K562 (cell line): ENCODE results near the gene PRPF6. TPM values are rescaled to one million over a fixed set of nuclear protein-coding genes. Genes with fewer than 3 reads are reported as not detected.
A peak's percentile ranks its signal among the peaks of the same experiment; 100 is the strongest.

Experiments
- CREB3L1 ChIP-seq: fragments of 450-650 bp; IDR thresholded peaks from 2 replicates; pipeline ENCODE4 v1.6.1; 2014; ENCODE audit warnings: low read depth, mild to moderate bottlenecking, moderate library complexity, borderline replicate concordance
- CTBP1 ChIP-seq: fragments of 450-650 bp; IDR thresholded peaks from 2 replicates; pipeline ENCODE4 v1.6.1; 2016; ENCODE audit warnings: borderline replicate concordance
- ELF4 ChIP-seq: fragments of 450-650 bp; formaldehyde crosslinking; IDR thresholded peaks from 2 replicates; pipeline ENCODE4 v1.4.0; 2022; ENCODE audit warnings: missing genetic modification characterization
- ERF ChIP-seq: fragments of 450-650 bp; formaldehyde crosslinking; IDR thresholded peaks from 2 replicates; pipeline ENCODE4 v1.4.0; 2020; ENCODE audit warnings: mild to moderate bottlenecking, mixed read lengths
- FOXP4 ChIP-seq: sonication (generic); formaldehyde crosslinking; IDR thresholded peaks from 2 replicates; pipeline ENCODE4 v1.8.0; 2022; ENCODE audit warnings: mild to moderate bottlenecking, missing genetic modification reagents, borderline replicate concordance
- GABPB1 ChIP-seq: sonication (generic); formaldehyde crosslinking; IDR thresholded peaks from 2 replicates; pipeline ENCODE4 v1.8.0; 2022; ENCODE audit warnings: mild to moderate bottlenecking, missing genetic modification reagents
- HLTF ChIP-seq: fragments of 450-650 bp; IDR thresholded peaks from 2 replicates; pipeline ENCODE4 v1.6.1; 2016
- JUN ChIP-seq, 2 experiments: sonication (generic) in 1 of 2; formaldehyde crosslinking in 1 of 2; IDR thresholded peaks; 2 replicates each; pipeline versions ENCODE4 v1.6.1 to v1.8.0; 2012 to 2022; ENCODE audit warnings: borderline replicate concordance in 2 of 2, mild to moderate bottlenecking in 2 of 2, improper control_type of control experiment in 1 of 2, low read depth in 1 of 2, low read length in 1 of 2, missing genetic modification reagents in 1 of 2
- MTF1 ChIP-seq: fragments of 250-450 bp; sonication (Bioruptor Pico); IDR thresholded peaks from 2 replicates; pipeline ENCODE4 v1.9.0; 2021; ENCODE audit warnings: moderate library complexity, mild to moderate bottlenecking, inconsistent platforms, borderline replicate concordance
- NEUROD1 ChIP-seq: fragments of 150-350 bp; IDR thresholded peaks from 2 replicates; pipeline ENCODE4 v1.6.1; 2014; ENCODE audit warnings: borderline replicate concordance, low read length, low read depth; ENCODE audit not compliant: partially characterized antibody
- NFRKB ChIP-seq: fragments of 450-650 bp; IDR thresholded peaks from 2 replicates; pipeline ENCODE4 v1.6.1; 2016; ENCODE audit warnings: low read depth
- NR4A1 ChIP-seq, 2 experiments: fragments of 250-450 bp in 1 of 2; fragments of 450-650 bp in 1 of 2; sonication (Bioruptor Pico) in 1 of 2; IDR thresholded peaks; 2 replicates each; pipeline versions ENCODE4 v1.4.0 to v1.6.1; 2016 to 2020; ENCODE audit warnings: mild to moderate bottlenecking in 2 of 2, missing compliant biosample characterization in 1 of 2, missing genetic modification characterization in 1 of 2, moderate library complexity in 1 of 2
- POLR2AphosphoS5 ChIP-seq: IDR thresholded peaks from 2 replicates; pipeline ENCODE4 v1.6.1; 2011; ENCODE audit warnings: mild to moderate bottlenecking, low read depth, low read length, moderate library complexity; ENCODE audit not compliant: control insufficient read depth, insufficient read depth
- SMARCC2 ChIP-seq: fragments of 450-650 bp; IDR thresholded peaks from 2 replicates; pipeline ENCODE4 v1.6.1; 2017; ENCODE audit warnings: antibody characterized with exemption, moderate library complexity, mild to moderate bottlenecking, low read depth
- SP1 ChIP-seq: sonication (generic); formaldehyde crosslinking; IDR thresholded peaks from 2 replicates; pipeline ENCODE4 v1.8.1; 2022; ENCODE audit warnings: mild to moderate bottlenecking, missing genetic modification reagents
- XRCC5 ChIP-seq: fragments of 200-400 bp; formaldehyde crosslinking; IDR thresholded peaks from 2 replicates; pipeline ENCODE4 v1.6.1; 2017; ENCODE audit warnings: low read depth, mild to moderate bottlenecking, low read length
- ZFX ChIP-seq: sonication (generic); formaldehyde crosslinking; IDR thresholded peaks from 2 replicates; pipeline ENCODE4 v1.8.0; 2022; ENCODE audit warnings: mild to moderate bottlenecking, missing genetic modification reagents, moderate library complexity
- ZNF696 ChIP-seq: fragments of 250-450 bp; sonication (Bioruptor Pico); conservative IDR thresholded peaks from 2 replicates; pipeline ENCODE4 v1.4.0; 2020; ENCODE audit warnings: mild to moderate bottlenecking, moderate library complexity
- polyA plus RNA-seq, 8 experiments: library from polyadenylated mRNA; depleted of rRNA in 4 of 8; stranded (reverse) in 5 of 8; unstranded in 3 of 8; fragments of >200 nt; fragmentation: Nextera tagmentation in 2 of 8; fragmentation: Illumina TruSeq in 1 of 8; extraction: Ambion mirVana in 2 of 8; extraction: Trizol in 1 of 8; gene quantifications; 2 replicates each; pipeline versions ENCODE4 v1.2.1 to v1.2.3, GENCODE V29; 2011 to 2014; ENCODE audit warnings: inconsistent platforms in 1 of 8, missing spikeins in 1 of 8
- total RNA-seq, 7 experiments: library from RNA; depleted of rRNA in 6 of 7; stranded (reverse); fragments of >200 nt in 6 of 7; fragmentation: Illumina TruSeq in 2 of 7; extraction: Trizol in 2 of 7; gene quantifications; 2 replicates each; pipeline versions ENCODE4 v1.2.1 to v1.2.3, GENCODE V29; 2011 to 2021; ENCODE audit warnings: low replicate concordance in 1 of 7
- TF ChIP-seq, protein P1 (sequence below): sonication (generic); formaldehyde crosslinking; IDR thresholded peaks from 2 replicates; pipeline ENCODE4 v1.8.0; 2022; ENCODE audit warnings: mild to moderate bottlenecking, low read depth, missing genetic modification reagents
- TF ChIP-seq, protein P2 (sequence below): fragments of 250-450 bp; sonication (Bioruptor Pico); IDR thresholded peaks from 2 replicates; pipeline ENCODE4 v1.4.0; 2020; ENCODE audit warnings: mild to moderate bottlenecking

The PRPF6 gene
- total and polyA plus RNA-seq, 9 of the 15 experiments (the other 6 are each of a cell fraction or from before 2014, with no cell fraction given): 4.2 to 83.2 (median 59.9) TPM

DNA sequence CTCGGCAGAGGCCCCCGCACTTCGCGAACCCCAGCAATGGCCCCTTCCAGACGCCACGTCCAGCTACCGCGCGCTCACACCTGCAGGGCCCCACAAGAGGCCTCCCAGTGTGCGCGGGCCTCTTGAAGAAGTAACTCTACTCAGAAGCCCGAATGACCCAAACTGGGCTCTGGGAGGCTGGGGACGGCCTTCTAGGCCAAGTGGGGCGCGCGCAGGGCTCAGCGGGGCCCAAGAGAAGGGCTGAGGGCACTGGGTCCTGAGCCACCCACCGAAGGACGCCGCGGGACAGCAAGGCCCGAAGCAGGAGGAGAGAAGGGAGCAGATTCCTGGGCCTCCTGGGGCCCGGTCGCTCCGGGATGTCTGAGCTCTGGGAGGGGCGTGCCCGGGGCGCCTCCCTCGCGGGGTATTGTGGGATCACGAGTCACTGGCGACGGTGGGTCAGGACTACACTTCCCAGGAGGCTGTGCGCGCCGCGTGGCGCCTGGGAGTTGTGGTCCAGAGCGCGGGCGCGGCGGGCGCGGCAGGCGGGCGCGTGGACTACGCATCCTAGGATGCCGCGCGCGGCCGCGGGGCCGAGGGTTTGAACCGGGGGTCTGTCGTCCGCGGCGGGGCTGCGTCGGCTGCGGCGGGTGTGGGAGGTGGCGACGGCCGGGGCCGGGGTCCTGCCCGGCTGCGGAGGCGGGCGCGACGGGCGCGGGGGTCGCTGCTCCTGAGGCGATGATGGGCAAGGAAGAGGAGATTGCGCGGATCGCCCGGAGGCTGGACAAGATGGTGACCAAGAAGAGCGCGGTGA, 81.9 kb downstream of the PRPF6 start, which contains the start of gene TCEA2 (continued):
- TF ChIP-seq, protein P1, sequence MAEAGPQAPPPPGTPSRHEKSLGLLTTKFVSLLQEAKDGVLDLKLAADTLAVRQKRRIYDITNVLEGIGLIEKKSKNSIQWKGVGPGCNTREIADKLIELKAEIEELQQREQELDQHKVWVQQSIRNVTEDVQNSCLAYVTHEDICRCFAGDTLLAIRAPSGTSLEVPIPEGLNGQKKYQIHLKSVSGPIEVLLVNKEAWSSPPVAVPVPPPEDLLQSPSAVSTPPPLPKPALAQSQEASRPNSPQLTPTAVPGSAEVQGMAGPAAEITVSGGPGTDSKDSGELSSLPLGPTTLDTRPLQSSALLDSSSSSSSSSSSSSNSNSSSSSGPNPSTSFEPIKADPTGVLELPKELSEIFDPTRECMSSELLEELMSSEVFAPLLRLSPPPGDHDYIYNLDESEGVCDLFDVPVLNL: peak; percentile 20; the same call in 1 of the 2 replicates
- peak; percentile 61 for TF ChIP-seq POLR2AphosphoS5
- no peak for TF ChIP-seq MTF1 (CRISPR knock-in tag)
- no peak for TF ChIP-seq FOXP4 (CRISPR knock-in tag)
- peak; percentile 95 for TF ChIP-seq ERF (CRISPR knock-in tag)
- peak; percentile 56; the same call in 1 of the 2 replicates for TF ChIP-seq XRCC5
- TF ChIP-seq HLTF: 0 out of 2 replicates have a peak, but pooled peaks have one; percentile 16
- peak; percentile 100 for TF ChIP-seq ZFX (CRISPR knock-in tag)
- peak; percentile 56; the same call in 1 of the 2 replicates for TF ChIP-seq ELF4 (CRISPR knock-in tag)
- TF ChIP-seq SMARCC2: no peak
- TF ChIP-seq NEUROD1: peak; percentile 14
- TF ChIP-seq NFRKB: no peak
- TF ChIP-seq CTBP1: peak; percentile 80; the same call in 1 of the 2 replicates
- TF ChIP-seq NR4A1 (CRISPR knock-in tag; IDR thresholded peaks at IDR 0.05): peak; percentile 84; the same call in 1 of the 2 replicates
- no peak; the same call in 1 of the 2 replicates for TF ChIP-seq NR4A1 (tag; IDR thresholded peaks at IDR 0.05)
- TF ChIP-seq, protein P2, sequence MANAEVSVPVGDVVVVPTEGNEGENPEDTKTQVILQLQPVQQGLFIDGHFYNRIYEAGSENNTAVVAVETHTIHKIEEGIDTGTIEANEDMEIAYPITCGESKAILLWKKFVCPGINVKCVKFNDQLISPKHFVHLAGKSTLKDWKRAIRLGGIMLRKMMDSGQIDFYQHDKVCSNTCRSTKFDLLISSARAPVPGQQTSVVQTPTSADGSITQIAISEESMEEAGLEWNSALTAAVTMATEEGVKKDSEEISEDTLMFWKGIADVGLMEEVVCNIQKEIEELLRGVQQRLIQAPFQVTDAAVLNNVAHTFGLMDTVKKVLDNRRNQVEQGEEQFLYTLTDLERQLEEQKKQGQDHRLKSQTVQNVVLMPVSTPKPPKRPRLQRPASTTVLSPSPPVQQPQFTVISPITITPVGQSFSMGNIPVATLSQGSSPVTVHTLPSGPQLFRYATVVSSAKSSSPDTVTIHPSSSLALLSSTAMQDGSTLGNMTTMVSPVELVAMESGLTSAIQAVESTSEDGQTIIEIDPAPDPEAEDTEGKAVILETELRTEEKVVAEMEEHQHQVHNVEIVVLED (CRISPR knock-in tag): peak; percentile 88
- TF ChIP-seq SP1 (CRISPR knock-in tag): peak; percentile 87
- TF ChIP-seq ZNF696 (CRISPR knock-in tag): no peak
- peak; percentile 97 for TF ChIP-seq CREB3L1
- TF ChIP-seq JUN (IDR thresholded peaks at IDR 0.05; ENCODE audit: borderline replicate concordance, low read depth, low read length): 0 out of 2 replicates have a peak, but pooled peaks have one; percentile 23
- TF ChIP-seq JUN (CRISPR knock-in tag; IDR thresholded peaks at IDR 0.05; ENCODE audit: borderline replicate concordance): no peak
- peak; percentile 85 for TF ChIP-seq GABPB1 (CRISPR knock-in tag)
